Type B pancreatic cell (in vitro differentiated cells): ENCODE data around the gene TEAD3. TPM values are rescaled to one million over a fixed set of nuclear protein-coding genes. Genes with fewer than 3 reads are reported as not detected.

Experiments used
- DNase-seq: peaks from one replicate; pipeline ENCODE4 v3.0.0; 2021; ENCODE audit warnings: mixed read lengths; ENCODE audit not compliant: unreplicated experiment; ENCODE audit errors: extremely low spot score
- H3K27ac Mint-ChIP-seq: 2 replicates; pipeline ENCODE4 v1.8.0; 2021; ENCODE audit warnings: mild to moderate bottlenecking, mixed read lengths
- H3K27me3 Mint-ChIP-seq: 2 replicates; pipeline ENCODE4 v1.8.0; 2021; ENCODE audit warnings: mixed read lengths
- H3K36me3 Mint-ChIP-seq: 2 replicates; pipeline ENCODE4 v1.8.0; 2021; ENCODE audit warnings: mixed read lengths
- H3K4me1 Mint-ChIP-seq: one replicate; pipeline ENCODE4 v1.8.0; 2021; ENCODE audit warnings: mixed read lengths; ENCODE audit not compliant: unreplicated experiment
- H3K4me3 Mint-ChIP-seq: 2 replicates; pipeline ENCODE4 v1.8.0; 2021; ENCODE audit warnings: mild to moderate bottlenecking, mixed read lengths
- H3K9me3 Mint-ChIP-seq: 2 replicates; pipeline ENCODE4 v1.8.0; 2021; ENCODE audit warnings: mixed read lengths
- total RNA-seq: library from RNA; stranded (reverse); gene quantifications from 2 replicates; pipeline ENCODE4 v1.2.1, GENCODE V29; 2021; ENCODE audit warnings: low replicate concordance
- TF ChIP-seq, protein P1 (sequence below): fragments of 200-600 bp; sonication (generic); conservative IDR thresholded peaks from 2 replicates; pipeline ENCODE4 v1.5.0; 2021; ENCODE audit warnings: antibody characterized with exemption, mild to moderate bottlenecking

Gene TEAD3
- total RNA-seq, 1 donor from 2014 or later = 49.8 TPM

DNA sequence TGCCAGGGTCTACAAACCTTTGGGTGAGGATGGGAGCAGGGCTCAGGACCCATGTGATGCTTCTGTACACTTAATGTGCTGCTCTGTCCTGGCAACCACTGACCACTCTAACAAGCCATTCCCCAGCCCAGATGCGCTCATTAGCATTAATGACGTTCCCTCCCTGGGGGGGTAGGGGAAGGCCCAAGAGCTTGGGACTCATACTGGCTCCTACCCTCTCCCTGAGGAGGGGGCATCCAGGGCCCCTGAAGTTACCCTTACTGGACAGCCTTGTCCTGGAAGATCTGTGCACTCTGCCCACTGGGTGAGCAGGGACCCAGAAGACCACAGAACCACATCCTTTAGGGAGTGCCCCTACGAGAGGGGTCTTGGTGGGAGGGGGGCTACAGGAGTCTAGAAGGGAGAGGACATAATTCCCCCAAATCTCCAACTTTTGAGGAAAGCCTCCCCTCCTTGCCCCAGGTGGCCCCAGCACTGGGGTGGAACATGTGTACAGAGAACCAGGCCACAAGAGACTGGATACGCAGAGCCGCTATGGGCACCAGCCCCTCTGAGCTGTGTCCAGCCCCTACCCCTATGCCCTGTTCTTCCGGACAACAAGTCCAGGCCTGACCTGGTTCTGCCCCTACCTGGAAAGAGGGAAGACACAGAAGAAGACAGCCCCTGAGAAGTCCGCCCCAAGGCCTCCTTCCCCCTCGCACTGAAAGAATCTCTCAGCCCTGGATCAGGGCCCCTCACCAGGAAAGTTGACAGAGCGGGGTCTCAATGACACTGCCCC, 1.4 kb downstream of the TEAD3 start:
- no peaks in the 10 kb centered on the region for H3K36me3 Mint-ChIP-seq
- peaks cover 4% of the 10 kb centered on the region for H3K27me3 Mint-ChIP-seq
- peaks cover 49% of the 10 kb centered on the region for H3K4me1 Mint-ChIP-seq
- peak overlapping the region; percentile 90 for H3K27ac Mint-ChIP-seq
- peak overlapping the region; percentile 92 for H3K4me3 Mint-ChIP-seq
- TF ChIP-seq, protein P1, sequence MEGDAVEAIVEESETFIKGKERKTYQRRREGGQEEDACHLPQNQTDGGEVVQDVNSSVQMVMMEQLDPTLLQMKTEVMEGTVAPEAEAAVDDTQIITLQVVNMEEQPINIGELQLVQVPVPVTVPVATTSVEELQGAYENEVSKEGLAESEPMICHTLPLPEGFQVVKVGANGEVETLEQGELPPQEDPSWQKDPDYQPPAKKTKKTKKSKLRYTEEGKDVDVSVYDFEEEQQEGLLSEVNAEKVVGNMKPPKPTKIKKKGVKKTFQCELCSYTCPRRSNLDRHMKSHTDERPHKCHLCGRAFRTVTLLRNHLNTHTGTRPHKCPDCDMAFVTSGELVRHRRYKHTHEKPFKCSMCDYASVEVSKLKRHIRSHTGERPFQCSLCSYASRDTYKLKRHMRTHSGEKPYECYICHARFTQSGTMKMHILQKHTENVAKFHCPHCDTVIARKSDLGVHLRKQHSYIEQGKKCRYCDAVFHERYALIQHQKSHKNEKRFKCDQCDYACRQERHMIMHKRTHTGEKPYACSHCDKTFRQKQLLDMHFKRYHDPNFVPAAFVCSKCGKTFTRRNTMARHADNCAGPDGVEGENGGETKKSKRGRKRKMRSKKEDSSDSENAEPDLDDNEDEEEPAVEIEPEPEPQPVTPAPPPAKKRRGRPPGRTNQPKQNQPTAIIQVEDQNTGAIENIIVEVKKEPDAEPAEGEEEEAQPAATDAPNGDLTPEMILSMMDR = no peak
- no peak for DNase-seq
- no peaks in the 10 kb centered on the region for H3K9me3 Mint-ChIP-seq

DNA sequence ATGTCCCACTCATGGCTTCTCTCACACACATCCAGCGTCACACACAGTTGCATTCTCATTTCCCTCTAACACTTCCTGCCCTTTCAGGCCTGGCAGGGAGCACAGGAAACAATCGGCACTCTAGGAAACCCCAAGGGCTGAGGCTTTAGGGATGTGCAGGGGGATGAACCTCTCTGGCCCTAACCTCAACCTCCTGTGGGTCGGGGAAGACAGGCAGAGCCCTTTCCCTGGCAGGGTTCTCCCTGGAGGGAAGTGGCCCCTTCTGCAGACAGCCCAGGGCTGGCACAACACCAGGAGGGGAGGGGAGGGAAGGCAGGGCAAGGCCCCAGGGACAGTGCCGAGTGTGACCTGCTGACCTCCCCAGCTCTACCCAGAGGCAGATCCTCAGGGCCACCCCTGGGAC, 2.7 kb downstream of the TEAD3 start:
- H3K36me3 Mint-ChIP-seq = no peaks in the 10 kb centered on the region
- peaks cover 44% of the 10 kb centered on the region for H3K4me1 Mint-ChIP-seq

DNA sequence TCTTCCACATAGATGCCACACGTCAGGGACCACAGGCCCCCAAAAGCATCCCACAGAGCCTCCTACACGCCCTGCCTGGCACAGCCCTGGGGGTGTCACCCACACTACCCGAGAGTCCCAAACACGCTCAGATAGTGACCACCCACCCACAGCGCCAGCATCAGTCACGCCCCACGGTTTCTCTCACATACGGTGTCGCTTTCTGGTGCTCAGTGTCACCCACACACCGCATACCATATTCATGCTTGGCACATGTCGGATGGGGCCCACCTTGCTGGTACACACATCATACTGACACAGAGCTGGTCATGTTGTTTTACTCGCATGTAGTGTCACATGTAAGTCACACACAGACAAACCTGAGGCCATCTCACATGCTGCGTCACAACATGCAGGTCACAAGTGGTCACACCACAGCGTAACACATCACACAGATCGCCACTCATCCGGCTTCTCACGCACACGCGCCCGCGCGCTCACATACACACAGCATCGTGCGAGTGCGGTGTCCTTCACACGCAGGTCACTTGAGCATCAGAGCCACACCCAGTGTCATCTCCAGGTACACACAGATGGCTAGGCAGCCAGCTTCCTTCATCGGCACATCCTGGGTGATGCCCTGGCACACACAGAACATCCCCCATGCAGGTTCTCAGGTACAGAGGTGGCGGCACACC, 3.4 kb downstream of the TEAD3 start:
- Mint-ChIP-seq H3K9me3 (no peaks in the 10 kb centered on the region), H3K4me3 (peak overlapping the region; percentile 83), H3K27ac (peak overlapping the region; percentile 86), H3K4me1 (peaks cover 44% of the 10 kb centered on the region), H3K36me3 (no peaks in the 10 kb centered on the region), H3K27me3 (peaks cover under 1% of the 10 kb centered on the region)
- TF ChIP-seq, protein P1 = no peak
- no peak for DNase-seq

More for the DNA sequence above, 2.7 kb downstream of the TEAD3 start:
- H3K27ac Mint-ChIP-seq = peak overlapping the region; percentile 86
- TF ChIP-seq, protein P1 = no peak
- DNase-seq = no peak
- H3K9me3 Mint-ChIP-seq = no peaks in the 10 kb centered on the region
- peaks cover 4% of the 10 kb centered on the region for H3K27me3 Mint-ChIP-seq
- peak overlapping the region; percentile 83 for H3K4me3 Mint-ChIP-seq

DNA sequence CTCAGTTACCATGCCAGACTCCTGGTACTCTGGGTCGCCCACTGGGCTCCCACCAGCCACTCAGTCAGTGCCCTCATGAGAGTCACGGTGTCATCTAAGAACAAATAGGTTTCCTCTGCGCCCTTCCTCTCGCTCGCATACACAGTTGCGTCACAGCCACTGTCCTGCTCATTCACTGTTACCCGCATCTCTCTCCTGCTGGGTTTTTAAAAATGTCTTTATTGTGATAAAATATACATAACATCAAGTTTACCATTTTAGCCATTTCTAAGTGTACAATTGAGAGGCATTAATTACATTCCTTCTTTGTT, 4.0 kb downstream of the TEAD3 start:
- TF ChIP-seq, protein P1 = no peak
- peak overlapping the region; percentile 86 for H3K27ac Mint-ChIP-seq
- DNase-seq = no peak
- H3K4me3 Mint-ChIP-seq = peak overlapping the region; percentile 83
- H3K36me3 Mint-ChIP-seq = no peaks in the 10 kb centered on the region
- peaks cover 46% of the 10 kb centered on the region for H3K4me1 Mint-ChIP-seq
- H3K9me3 Mint-ChIP-seq = no peaks in the 10 kb centered on the region
- no peaks in the 10 kb centered on the region for H3K27me3 Mint-ChIP-seq

DNA sequence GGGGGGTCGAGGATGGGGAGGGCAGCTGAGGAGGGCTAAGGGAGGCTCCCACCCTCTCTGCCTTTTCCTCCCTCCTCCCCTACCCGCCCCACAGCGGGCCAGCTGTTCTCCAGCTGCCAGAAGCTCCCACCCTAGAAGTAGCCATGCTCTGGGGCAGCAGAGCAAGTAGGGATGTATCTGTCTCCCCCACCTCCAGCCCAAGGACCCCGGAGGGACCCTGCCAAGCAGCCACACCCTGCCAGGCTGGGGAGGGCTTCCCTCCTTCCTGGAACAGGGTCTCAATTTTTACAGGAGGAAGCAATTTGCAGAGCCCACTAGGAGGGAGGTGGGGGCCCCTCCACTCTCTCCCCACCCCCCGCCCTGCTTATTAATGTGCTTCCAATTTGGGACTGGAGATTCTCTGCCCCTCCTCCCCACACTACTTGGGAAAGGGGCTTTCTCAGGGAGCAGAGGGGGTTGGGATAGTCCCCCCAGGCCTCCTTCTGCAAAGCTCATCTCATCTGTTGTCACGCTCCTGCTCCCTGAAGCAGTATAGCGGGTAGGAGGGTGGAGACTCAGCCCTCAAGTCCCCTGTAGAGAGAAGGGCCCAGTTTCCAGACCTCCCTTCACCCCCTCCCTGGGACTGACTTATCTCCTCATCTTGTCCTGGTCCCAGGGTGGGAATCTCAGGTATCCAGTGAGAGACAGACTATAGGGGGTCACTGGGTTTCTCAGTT, 4.5 kb downstream of the TEAD3 start:
- TF ChIP-seq, protein P1 = no peak
- H3K9me3 Mint-ChIP-seq = no peaks in the 10 kb centered on the region
- H3K27ac Mint-ChIP-seq = peak overlapping the region; percentile 86
- no peaks in the 10 kb centered on the region for H3K27me3 Mint-ChIP-seq
- DNase-seq = no peak
- no peaks in the 10 kb centered on the region for H3K36me3 Mint-ChIP-seq
- H3K4me3 Mint-ChIP-seq = peak overlapping the region; percentile 83
- H3K4me1 Mint-ChIP-seq = peaks cover 50% of the 10 kb centered on the region
